ENCODE results near the gene CD200R1L. TPM values are rescaled to one million over a fixed set of nuclear protein-coding genes. Genes with fewer than 3 reads are reported as not detected.

Gene CD200R1L
- total and polyA plus RNA-seq, 5 donors from 2014 or later = not detected

DNA sequence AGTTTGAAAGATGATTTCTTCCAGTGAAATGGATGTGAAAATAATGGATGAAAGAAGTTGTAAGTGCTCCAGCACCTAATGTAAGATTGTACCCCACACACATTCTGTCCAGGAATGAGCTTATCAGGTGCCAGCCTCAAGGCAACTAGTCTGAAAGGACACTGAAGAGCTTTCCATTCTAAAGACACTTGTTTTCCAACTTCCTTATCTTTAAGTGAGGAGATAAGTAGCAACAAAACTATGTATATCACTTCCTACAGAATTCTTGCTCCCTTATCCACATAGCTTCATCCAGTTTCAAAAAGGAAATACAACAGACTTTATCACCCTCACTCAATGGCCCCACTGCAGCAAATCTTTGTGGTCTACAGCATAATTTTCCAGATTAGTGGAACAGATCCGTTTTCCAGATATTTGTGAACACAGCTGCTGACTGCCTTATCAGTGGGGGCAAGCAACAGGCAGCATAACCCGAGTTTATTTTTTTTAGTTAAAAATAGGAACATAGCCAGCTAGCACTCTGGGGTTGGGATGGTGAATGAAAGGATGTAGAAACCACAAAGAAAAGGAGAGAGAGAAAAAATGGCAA, 60.6 kb downstream of the CD200R1L start:
- H3K27me3 ChIP-seq (ENCODE audit: control insufficient read depth, insufficient read depth, low read length) = peaks cover 1% of the 10 kb centered on the region
- Mint-ChIP-seq H3K27ac (no peak overlapping the region), H3K4me1 (no peaks in the 10 kb centered on the region), H3K4me3 (no peak overlapping the region), H3K36me3 (no peaks in the 10 kb centered on the region), H3K27me3 (no peaks in the 10 kb centered on the region), H3K9me3 (peaks cover 0 to 7% (median 2%) of the 10 kb centered on the region in 7 donors)
- H3K27ac ChIP-seq (ENCODE audit: insufficient read depth, low read length, poor library complexity, severe bottlenecking) = no peak overlapping the region
- ATAC-seq (ENCODE audit: low read depth in 2 of 2) (no peak), DNase-seq (no peak)
- H3K4me3 ChIP-seq (ENCODE audit: low read depth, low read length) = no peak overlapping the region
- no peaks in the 10 kb centered on the region for H3K36me3 ChIP-seq (ENCODE audit: control insufficient read depth, insufficient read depth, low read length)
- H3K9me3 ChIP-seq (ENCODE audit: control insufficient read depth in 2 of 2, low read length in 2 of 2) = no peaks in the 10 kb centered on the region
- H3K4me1 ChIP-seq (ENCODE audit: control insufficient read depth, insufficient read depth, low read length, poor library complexity, severe bottlenecking) = no peaks in the 10 kb centered on the region

DNA sequence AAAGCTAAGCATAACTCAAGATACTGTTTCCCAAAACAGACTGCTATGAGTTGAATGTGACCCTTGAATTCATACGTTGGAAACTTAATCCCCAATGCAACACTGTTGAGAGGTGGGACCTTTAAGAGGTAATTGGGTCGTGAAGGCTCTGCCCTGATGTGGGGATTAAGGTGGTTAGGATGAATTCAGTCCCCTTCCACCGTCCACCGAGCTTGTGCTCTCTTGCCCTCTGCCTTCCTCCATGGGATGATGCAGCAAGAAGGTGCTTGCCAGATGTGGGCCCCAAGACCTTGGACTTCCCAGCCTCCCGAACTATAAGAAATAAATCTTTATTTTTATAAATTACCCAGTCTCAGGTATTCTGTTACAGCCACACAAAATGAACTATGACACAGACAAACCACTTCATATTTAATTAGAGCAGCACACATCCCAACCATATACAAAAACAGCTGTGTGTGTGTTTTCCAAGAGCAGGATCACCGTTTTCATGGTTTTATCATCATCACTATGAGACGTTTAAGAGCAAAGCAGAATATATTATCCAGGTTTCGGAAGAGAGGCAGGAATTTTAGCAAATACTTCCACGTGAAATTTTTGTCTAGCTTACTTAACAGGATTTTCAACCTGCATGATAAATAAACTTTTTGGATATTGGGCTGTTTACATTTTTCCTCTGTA, 61.2 kb downstream of the CD200R1L start:
- Histone ChIP-seq H3K27ac (ENCODE audit: insufficient read depth, low read length, poor library complexity, severe bottlenecking) (no peak overlapping the region), H3K9me3 (ENCODE audit: control insufficient read depth in 2 of 2, low read length in 2 of 2) (no peaks in the 10 kb centered on the region), H3K4me1 (ENCODE audit: control insufficient read depth, insufficient read depth, low read length, poor library complexity, severe bottlenecking) (no peaks in the 10 kb centered on the region), H3K4me3 (ENCODE audit: low read depth, low read length) (no peak overlapping the region), H3K27me3 (ENCODE audit: control insufficient read depth, insufficient read depth, low read length) (peaks cover 1% of the 10 kb centered on the region), H3K36me3 (ENCODE audit: control insufficient read depth, insufficient read depth, low read length) (no peaks in the 10 kb centered on the region)
- H3K27me3 Mint-ChIP-seq = peaks cover 5% of the 10 kb centered on the region
- DNase-seq (no peak), ATAC-seq (ENCODE audit: low read depth in 2 of 2) (no peak)
- H3K4me3 Mint-ChIP-seq = no peak overlapping the region
- no peak overlapping the region for H3K27ac Mint-ChIP-seq
- no peaks in the 10 kb centered on the region for H3K36me3 Mint-ChIP-seq
- peaks cover 0 to 7% (median 2%) of the 10 kb centered on the region in 7 donors for H3K9me3 Mint-ChIP-seq
- no peaks in the 10 kb centered on the region for H3K4me1 Mint-ChIP-seq

DNA sequence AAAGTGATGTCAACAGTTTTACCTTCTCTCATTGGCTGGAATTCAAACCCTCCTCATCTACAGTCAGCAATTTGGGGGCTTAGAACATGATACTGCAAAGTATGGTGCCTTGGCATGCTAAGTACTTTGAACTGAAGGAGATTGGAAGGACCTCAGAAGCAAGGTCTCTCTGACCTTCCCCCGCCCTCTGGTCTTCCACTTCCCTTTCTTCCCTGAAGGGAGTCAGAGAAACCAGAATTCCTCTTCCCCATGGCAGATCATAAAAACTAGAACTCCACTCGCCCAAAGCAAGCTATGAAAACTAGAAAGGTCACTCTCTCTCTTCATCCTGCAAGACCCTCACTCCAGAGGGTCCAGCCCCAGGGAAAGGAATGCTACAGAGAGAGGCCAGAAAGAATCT, 64.2 kb downstream of the CD200R1L start:
- Mint-ChIP-seq H3K9me3 (peaks cover 0 to 2% (median 0%) of the 10 kb centered on the region in 7 donors), H3K27me3 (peaks cover 5% of the 10 kb centered on the region), H3K36me3 (no peaks in the 10 kb centered on the region), H3K4me1 (no peaks in the 10 kb centered on the region), H3K27ac (no peak overlapping the region), H3K4me3 (no peak overlapping the region)
- H3K27ac ChIP-seq (ENCODE audit: insufficient read depth, low read length, poor library complexity, severe bottlenecking) = no peak overlapping the region
- no peaks in the 10 kb centered on the region for H3K9me3 ChIP-seq (ENCODE audit: control insufficient read depth in 2 of 2, low read length in 2 of 2)
- H3K4me1 ChIP-seq (ENCODE audit: control insufficient read depth, insufficient read depth, low read length, poor library complexity, severe bottlenecking) = no peaks in the 10 kb centered on the region
- H3K27me3 ChIP-seq (ENCODE audit: control insufficient read depth, insufficient read depth, low read length) = peaks cover 1% of the 10 kb centered on the region
- DNase-seq = no peak
- H3K36me3 ChIP-seq (ENCODE audit: control insufficient read depth, insufficient read depth, low read length) = no peaks in the 10 kb centered on the region
- ATAC-seq (ENCODE audit: low read depth in 2 of 2) = no peak
- no peak overlapping the region for H3K4me3 ChIP-seq (ENCODE audit: low read depth, low read length)

DNA sequence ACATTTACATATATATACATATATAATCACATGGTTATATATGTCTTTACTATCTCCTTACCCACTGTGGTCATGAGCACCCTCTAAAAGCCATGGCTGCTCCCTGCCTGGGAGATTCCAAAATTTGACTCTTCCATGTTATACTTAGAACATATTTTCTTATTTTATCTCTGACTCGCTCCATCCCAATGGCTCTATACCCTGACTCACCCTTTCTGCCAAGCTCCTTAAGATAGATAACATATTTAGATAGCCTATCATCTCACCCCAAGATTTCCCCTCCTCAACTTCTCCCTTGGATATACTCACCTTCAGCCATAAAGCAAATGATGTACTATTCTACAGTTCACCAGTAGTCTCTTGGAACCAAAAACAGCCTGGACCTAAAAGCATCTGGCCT, 65.1 kb downstream of the CD200R1L start:
- Mint-ChIP-seq H3K27ac (no peak overlapping the region), H3K9me3 (peaks cover 0 to 1% (median 0%) of the 10 kb centered on the region in 7 donors), H3K36me3 (no peaks in the 10 kb centered on the region), H3K4me3 (no peak overlapping the region), H3K4me1 (no peaks in the 10 kb centered on the region), H3K27me3 (peaks cover 5% of the 10 kb centered on the region)
- Histone ChIP-seq H3K4me1 (ENCODE audit: control insufficient read depth, insufficient read depth, low read length, poor library complexity, severe bottlenecking) (no peaks in the 10 kb centered on the region), H3K4me3 (ENCODE audit: low read depth, low read length) (no peak overlapping the region), H3K9me3 (ENCODE audit: control insufficient read depth in 2 of 2, low read length in 2 of 2) (no peaks in the 10 kb centered on the region), H3K27ac (ENCODE audit: insufficient read depth, low read length, poor library complexity, severe bottlenecking) (no peak overlapping the region), H3K36me3 (ENCODE audit: control insufficient read depth, insufficient read depth, low read length) (no peaks in the 10 kb centered on the region), H3K27me3 (ENCODE audit: control insufficient read depth, insufficient read depth, low read length) (peaks cover 1% of the 10 kb centered on the region)
- ATAC-seq (ENCODE audit: low read depth in 2 of 2) = no peak
- DNase-seq = no peak

DNA sequence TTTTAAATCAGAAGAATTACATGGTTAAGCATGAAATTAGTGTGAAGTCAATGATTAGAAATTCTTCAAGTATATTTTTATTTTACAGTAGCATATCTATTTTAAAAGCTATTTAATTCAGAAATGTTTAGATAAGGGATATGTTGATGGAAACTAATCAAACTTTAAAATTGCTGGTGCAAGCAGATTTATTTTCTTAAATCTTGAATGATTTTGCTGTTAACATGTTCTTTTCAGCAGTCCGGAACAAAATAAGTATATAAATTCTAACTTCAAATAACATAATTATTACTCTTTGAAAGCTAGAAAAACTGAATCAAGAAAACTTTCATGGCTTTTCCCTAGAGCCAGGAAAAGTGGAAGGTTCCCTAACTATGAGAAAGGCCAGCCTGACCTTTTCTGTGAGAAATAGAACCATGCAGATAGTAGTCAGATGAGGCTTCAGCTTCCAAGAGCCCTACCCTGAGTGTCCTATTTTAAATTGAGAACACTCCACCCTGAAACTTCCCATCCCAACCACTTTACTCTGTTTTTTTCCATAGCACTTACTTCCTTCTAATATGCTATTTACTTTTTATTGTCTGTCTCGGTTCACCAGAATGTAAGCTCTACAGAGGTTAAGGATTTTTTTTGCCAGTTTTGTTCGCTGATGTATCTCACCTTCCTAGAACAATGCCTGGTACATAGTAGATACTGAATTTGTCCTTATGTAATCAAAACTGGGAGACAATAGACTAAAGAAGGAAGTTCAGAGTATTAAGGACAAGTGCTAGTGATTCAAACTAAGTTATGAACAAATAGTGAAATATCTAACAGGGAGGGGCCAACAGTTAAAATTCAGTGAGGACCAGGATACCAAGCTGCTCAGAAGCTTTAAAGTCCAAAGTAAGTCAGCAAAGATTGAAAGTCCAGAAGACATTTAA, 66.8 kb downstream of the CD200R1L start:
- Histone ChIP-seq H3K27ac (ENCODE audit: insufficient read depth, low read length, poor library complexity, severe bottlenecking) (no peak overlapping the region), H3K9me3 (ENCODE audit: control insufficient read depth in 2 of 2, low read length in 2 of 2) (no peaks in the 10 kb centered on the region), H3K4me3 (ENCODE audit: low read depth, low read length) (no peak overlapping the region), H3K4me1 (ENCODE audit: control insufficient read depth, insufficient read depth, low read length, poor library complexity, severe bottlenecking) (peaks cover 7% of the 10 kb centered on the region), H3K36me3 (ENCODE audit: control insufficient read depth, insufficient read depth, low read length) (no peaks in the 10 kb centered on the region), H3K27me3 (ENCODE audit: control insufficient read depth, insufficient read depth, low read length) (no peaks in the 10 kb centered on the region)
- Mint-ChIP-seq H3K27ac (no peak overlapping the region), H3K27me3 (peaks cover 5% of the 10 kb centered on the region), H3K36me3 (no peaks in the 10 kb centered on the region), H3K9me3 (peaks cover 0 to 1% (median 0%) of the 10 kb centered on the region in 7 donors), H3K4me1 (peaks cover 0 to 10% (median 6%) of the 10 kb centered on the region in 4 donors), H3K4me3 (no peak overlapping the region)
- ATAC-seq (ENCODE audit: low read depth in 2 of 2) (no peak), DNase-seq (no peak)

DNA sequence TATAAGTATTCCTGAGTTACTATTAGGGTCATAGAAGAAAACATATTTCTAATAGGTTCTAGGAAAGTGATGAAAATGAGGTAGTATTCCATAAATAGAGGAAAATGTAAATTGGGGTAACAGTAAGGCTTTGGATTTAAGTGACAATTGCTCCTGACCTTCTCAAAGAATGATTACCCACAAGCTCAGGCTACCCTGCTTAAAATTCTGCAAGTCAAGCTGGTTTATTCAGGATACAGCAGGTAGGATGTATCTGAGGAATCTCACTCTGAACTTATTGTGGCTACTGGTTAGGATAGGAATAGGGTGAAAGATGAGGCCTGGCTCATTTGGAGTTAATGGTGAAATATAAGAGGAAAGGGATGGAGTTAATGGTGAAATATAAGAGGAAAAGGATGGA, 67.7 kb downstream of the CD200R1L start:
- peaks cover 15% of the 10 kb centered on the region for H3K4me1 ChIP-seq (ENCODE audit: control insufficient read depth, insufficient read depth, low read length, poor library complexity, severe bottlenecking)
- H3K27ac ChIP-seq (ENCODE audit: insufficient read depth, low read length, poor library complexity, severe bottlenecking) = no peak overlapping the region
- Mint-ChIP-seq H3K36me3 (no peaks in the 10 kb centered on the region), H3K27ac (no peak overlapping the region), H3K4me3 (no peak overlapping the region), H3K27me3 (peaks cover 5% of the 10 kb centered on the region), H3K9me3 (peaks cover 0 to 1% (median 0%) of the 10 kb centered on the region in 7 donors), H3K4me1 (peaks cover 6 to 18% (median 11%) of the 10 kb centered on the region in 4 donors)
- H3K9me3 ChIP-seq (ENCODE audit: control insufficient read depth in 2 of 2, low read length in 2 of 2) = no peaks in the 10 kb centered on the region
- H3K36me3 ChIP-seq (ENCODE audit: control insufficient read depth, insufficient read depth, low read length) = no peaks in the 10 kb centered on the region
- no peak overlapping the region for H3K4me3 ChIP-seq (ENCODE audit: low read depth, low read length)
- no peak for DNase-seq
- no peak for ATAC-seq (ENCODE audit: low read depth in 2 of 2)
- H3K27me3 ChIP-seq (ENCODE audit: control insufficient read depth, insufficient read depth, low read length) = no peaks in the 10 kb centered on the region

DNA sequence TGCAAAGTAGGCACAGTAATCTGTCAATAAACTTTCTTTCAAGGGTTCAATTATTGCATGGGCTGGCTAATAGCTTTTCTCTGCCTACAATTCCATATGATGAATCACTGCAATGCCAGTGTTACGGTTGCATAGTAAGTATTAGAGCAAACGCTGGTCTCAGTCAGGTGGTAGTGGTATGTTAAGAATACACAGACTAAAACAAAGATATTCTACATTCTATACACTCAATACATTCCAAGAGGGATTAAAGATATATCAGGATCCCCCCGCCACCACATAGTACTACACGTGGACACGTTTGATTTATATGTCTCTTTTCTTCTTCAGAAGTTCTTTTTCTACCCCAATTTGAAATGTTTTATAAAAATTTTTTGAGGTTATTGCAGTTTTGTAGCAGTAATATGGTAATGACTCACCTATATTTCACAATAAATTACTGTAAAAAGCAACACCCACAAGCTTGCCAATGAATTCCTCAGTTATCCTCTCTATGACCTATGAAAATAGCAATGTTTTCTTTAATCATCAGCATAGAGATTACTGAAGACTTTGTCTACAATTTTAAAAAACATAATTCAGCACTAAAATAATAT, 68.2 kb downstream of the CD200R1L start:
- no peak overlapping the region for H3K4me3 Mint-ChIP-seq
- peaks cover 5% of the 10 kb centered on the region for H3K27me3 Mint-ChIP-seq
- no peaks in the 10 kb centered on the region for H3K9me3 ChIP-seq (ENCODE audit: control insufficient read depth in 2 of 2, low read length in 2 of 2)
- H3K27me3 ChIP-seq (ENCODE audit: control insufficient read depth, insufficient read depth, low read length) = no peaks in the 10 kb centered on the region
- DNase-seq (no peak), ATAC-seq (ENCODE audit: low read depth in 2 of 2) (no peak)
- H3K4me3 ChIP-seq (ENCODE audit: low read depth, low read length) = no peak overlapping the region
- H3K36me3 ChIP-seq (ENCODE audit: control insufficient read depth, insufficient read depth, low read length) = no peaks in the 10 kb centered on the region
- H3K9me3 Mint-ChIP-seq = peaks cover 0 to 1% (median 0%) of the 10 kb centered on the region in 7 donors
- peaks cover 9 to 22% (median 13%) of the 10 kb centered on the region in 4 donors for H3K4me1 Mint-ChIP-seq
- no peak overlapping the region for H3K27ac ChIP-seq (ENCODE audit: insufficient read depth, low read length, poor library complexity, severe bottlenecking)
- no peak overlapping the region for H3K27ac Mint-ChIP-seq
- H3K36me3 Mint-ChIP-seq = no peaks in the 10 kb centered on the region
- H3K4me1 ChIP-seq (ENCODE audit: control insufficient read depth, insufficient read depth, low read length, poor library complexity, severe bottlenecking) = peaks cover 21% of the 10 kb centered on the region
